ENCODE results near the gene OR4C46. TPM values are rescaled to one million over a fixed set of nuclear protein-coding genes. Genes with fewer than 3 reads are reported as not detected.
"Not testable (repeated sequence)": the region's sequence is repeated elsewhere in the genome, so short reads cannot be mapped to it uniquely, and the experiment has no call there.

The OR4C46 gene
- total and polyA plus RNA-seq, 2 of the 13 experiments (the other 11 are each of a cell fraction or from before 2014, with no cell fraction given), result not detected

DNA sequence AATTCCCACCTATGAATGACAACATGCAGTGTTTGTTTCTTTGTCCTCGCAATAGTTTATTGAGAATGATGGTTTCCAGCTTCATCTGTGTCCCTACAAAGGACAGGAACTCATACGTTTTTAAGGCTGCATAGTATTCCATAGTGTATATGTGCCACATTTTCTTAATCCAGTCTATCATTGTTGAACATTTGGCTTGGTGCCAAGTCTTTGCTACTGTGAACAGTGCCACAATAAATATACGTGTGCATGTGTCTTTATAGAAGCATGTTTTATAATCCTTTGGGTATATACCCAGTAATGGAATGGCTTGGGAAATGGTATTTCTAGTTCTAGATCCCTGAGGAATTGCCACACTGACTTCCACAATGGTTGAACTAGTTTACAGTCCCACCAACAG lies 42.4 kb downstream of the OR4C46 start:
- CTCF ChIA-PET (ENCODE audit: low intra/inter-chr PET ratio, low total read pairs); H3K36me3 ChIP-seq (replicated peaks in 1 of 2; ENCODE audit: control insufficient read depth in 1 of 2, insufficient read depth in 2 of 2, low read length in 2 of 2); H2AFZ ChIP-seq (ENCODE audit: low read length); H3K4me3 ChIP-seq (replicated peaks in 1 of 3; ENCODE audit: insufficient read depth in 1 of 3, low read depth in 2 of 3, low read length in 3 of 3); POLR2A ChIA-PET; H3K27ac ChIP-seq (ENCODE audit: extremely low read length, insufficient read depth, low read length); H3K27me3 ChIP-seq (ENCODE audit: control insufficient read depth in 1 of 2, insufficient read depth in 2 of 2, low read length in 2 of 2); in situ Hi-C loops (cut with HindIII; ENCODE audit: extremely low pct_ligation_motif_present, low pct_unique_long_range_greater_than_20kb); FAIRE-seq; H4K20me1 ChIP-seq (ENCODE audit: insufficient read depth, low read length); ATAC-seq; H3K4me2 ChIP-seq (ENCODE audit: low read depth, low read length); intact Hi-C loops (cut with micrococcal nuclease; ENCODE audit: unreplicated experiment); H3K9ac ChIP-seq (ENCODE audit: insufficient read depth, low read depth, low read length); DNase-seq (ENCODE audit: low spot score); H3K4me1 ChIP-seq (ENCODE audit: insufficient read depth, low read length); BruUV-seq (replicated peaks); H3K79me2 ChIP-seq (ENCODE audit: insufficient read depth, low read length); TF ChIP-seq LCORL (CRISPR knock-in tag; IDR thresholded peaks at IDR 0.05): not testable (repeated sequence)
- TF ChIP-seq LCORL (IDR thresholded peaks at IDR 0.05), result peak; percentile 68; the same call in 1 of the 2 replicates
- 0% methylated on average over 3 of the region's 3 CpGs for WGBS (ENCODE audit: low lambda C conversion rate)
- peaks cover 64% of the 10 kb centered on the region for H3K9me3 ChIP-seq (ENCODE audit: low read length)

DNA sequence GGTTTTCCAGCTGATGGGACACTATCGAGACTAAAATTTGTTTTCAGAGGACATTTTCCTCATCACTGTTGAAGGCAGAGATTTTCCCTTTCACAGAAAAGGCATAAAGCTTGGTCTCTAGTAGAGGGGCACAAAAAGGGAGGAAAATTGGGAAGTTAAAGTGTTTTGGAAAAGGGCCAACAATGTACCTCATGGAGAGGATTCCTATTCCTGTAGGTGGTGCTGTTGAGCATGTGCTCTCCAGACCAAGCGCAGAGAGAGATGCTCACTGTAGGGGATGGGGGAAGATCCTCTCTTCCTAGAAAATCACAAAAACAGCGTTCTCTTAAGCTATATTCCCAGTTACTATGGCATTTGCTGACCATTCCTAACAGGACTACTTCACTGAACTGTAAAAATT lies 44.9 kb downstream of the OR4C46 start:
- in situ Hi-C loops (cut with HindIII; ENCODE audit: extremely low pct_ligation_motif_present, low pct_unique_long_range_greater_than_20kb) (no loop called here), intact Hi-C loops (cut with micrococcal nuclease; ENCODE audit: unreplicated experiment) (no loop called here)
- Histone ChIP-seq H3K79me2 (ENCODE audit: insufficient read depth, low read length) (no peaks in the 10 kb centered on the region), H4K20me1 (ENCODE audit: insufficient read depth, low read length) (no peaks in the 10 kb centered on the region), H3K4me1 (ENCODE audit: insufficient read depth, low read length) (no peaks in the 10 kb centered on the region), H3K36me3 (replicated peaks in 1 of 2; ENCODE audit: control insufficient read depth in 1 of 2, insufficient read depth in 2 of 2, low read length in 2 of 2) (no peaks in the 10 kb centered on the region), H3K4me3 (replicated peaks in 1 of 3; ENCODE audit: insufficient read depth in 1 of 3, low read depth in 2 of 3, low read length in 3 of 3) (no peak overlapping the region), H2AFZ (ENCODE audit: low read length) (no peak overlapping the region), H3K4me2 (ENCODE audit: low read depth, low read length) (no peak overlapping the region), H3K9me3 (ENCODE audit: low read length) (peaks cover 51% of the 10 kb centered on the region), H3K9ac (ENCODE audit: insufficient read depth, low read depth, low read length) (no peak overlapping the region), H3K27me3 (ENCODE audit: control insufficient read depth in 1 of 2, insufficient read depth in 2 of 2, low read length in 2 of 2) (no peaks in the 10 kb centered on the region), H3K27ac (ENCODE audit: extremely low read length, insufficient read depth, low read length) (no peak overlapping the region)
- TF ChIP-seq, protein P1, sequence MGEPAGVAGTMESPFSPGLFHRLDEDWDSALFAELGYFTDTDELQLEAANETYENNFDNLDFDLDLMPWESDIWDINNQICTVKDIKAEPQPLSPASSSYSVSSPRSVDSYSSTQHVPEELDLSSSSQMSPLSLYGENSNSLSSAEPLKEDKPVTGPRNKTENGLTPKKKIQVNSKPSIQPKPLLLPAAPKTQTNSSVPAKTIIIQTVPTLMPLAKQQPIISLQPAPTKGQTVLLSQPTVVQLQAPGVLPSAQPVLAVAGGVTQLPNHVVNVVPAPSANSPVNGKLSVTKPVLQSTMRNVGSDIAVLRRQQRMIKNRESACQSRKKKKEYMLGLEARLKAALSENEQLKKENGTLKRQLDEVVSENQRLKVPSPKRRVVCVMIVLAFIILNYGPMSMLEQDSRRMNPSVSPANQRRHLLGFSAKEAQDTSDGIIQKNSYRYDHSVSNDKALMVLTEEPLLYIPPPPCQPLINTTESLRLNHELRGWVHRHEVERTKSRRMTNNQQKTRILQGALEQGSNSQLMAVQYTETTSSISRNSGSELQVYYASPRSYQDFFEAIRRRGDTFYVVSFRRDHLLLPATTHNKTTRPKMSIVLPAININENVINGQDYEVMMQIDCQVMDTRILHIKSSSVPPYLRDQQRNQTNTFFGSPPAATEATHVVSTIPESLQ (CRISPR knock-in tag; conservative IDR thresholded peaks at IDR 0.05), result no peak
- no peak for TF ChIP-seq ZNF713 (CRISPR knock-in tag; IDR thresholded peaks at IDR 0.05)
- FAIRE-seq (no peak), DNase-seq (ENCODE audit: low spot score) (no peak), ATAC-seq (no peak)
- ChIA-PET POLR2A (no interaction called here), CTCF (ENCODE audit: low intra/inter-chr PET ratio, low total read pairs) (no interaction called here)
- WGBS (ENCODE audit: low lambda C conversion rate), result 19% methylated on average over 3 of the region's 3 CpGs
- no TSS peak for BruUV-seq (replicated peaks)
